GM18868 (cell line): ENCODE data around the gene CASZ1.

Source experiments
- ATAC-seq: cut with Tn5 transposase; IDR thresholded peaks from one replicate; pipeline ENCODE4 v1.9.1; 2021; ENCODE audit warnings: mild to moderate bottlenecking, moderate library complexity; ENCODE audit not compliant: unreplicated experiment

Gene CASZ1

GRCh38 chr1:10644307-10645128, 151.9 kb downstream of the CASZ1 start:
- ATAC-seq = no peak

- no peak for ATAC-seq
These were observed 152.7 kb downstream of the CASZ1 start for GRCh38 chr1:10643607-10644306.

- no peak for ATAC-seq
These were observed 153.9 kb downstream of the CASZ1 start for GRCh38 chr1:10642403-10643080.

- no peak for ATAC-seq
These were observed 154.5 kb downstream of the CASZ1 start for GRCh38 chr1:10641976-10642375.

- ATAC-seq = no peak
These were observed 155.4 kb downstream of the CASZ1 start for GRCh38 chr1:10640843-10641553.

- no peak for ATAC-seq
These were observed 156.5 kb downstream of the CASZ1 start for GRCh38 chr1:10639775-10640578.

GRCh38 chr1:10639011-10639774, 157.3 kb downstream of the CASZ1 start:
- ATAC-seq = no peak

DNA sequence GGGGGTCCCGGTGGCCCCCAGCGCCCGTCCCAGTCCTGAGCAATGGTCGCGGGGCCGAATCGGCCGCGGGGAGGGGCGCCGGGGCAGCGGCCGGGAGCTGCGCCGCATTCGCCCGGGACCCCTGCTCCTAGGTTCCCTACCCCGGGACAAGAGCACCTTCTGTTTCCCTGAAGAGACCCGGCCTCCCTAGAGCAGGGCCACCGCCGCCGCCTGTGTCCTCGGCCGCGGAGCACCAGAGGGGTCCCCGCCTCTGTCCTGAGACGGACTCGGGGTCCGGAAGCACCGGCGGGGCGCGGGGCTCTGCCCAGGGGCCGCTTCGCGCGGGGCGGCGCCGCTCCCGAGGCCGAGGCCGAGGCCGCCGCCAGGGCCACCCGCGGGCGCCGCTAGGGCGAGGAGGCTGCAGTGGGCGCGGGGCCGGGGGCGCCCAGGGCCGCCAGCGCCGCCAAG, 157.9 kb downstream of the CASZ1 start:
- ATAC-seq = no peak

- no peak for ATAC-seq
These were observed 158.4 kb downstream of the CASZ1 start for GRCh38 chr1:10637834-10638558.

DNA sequence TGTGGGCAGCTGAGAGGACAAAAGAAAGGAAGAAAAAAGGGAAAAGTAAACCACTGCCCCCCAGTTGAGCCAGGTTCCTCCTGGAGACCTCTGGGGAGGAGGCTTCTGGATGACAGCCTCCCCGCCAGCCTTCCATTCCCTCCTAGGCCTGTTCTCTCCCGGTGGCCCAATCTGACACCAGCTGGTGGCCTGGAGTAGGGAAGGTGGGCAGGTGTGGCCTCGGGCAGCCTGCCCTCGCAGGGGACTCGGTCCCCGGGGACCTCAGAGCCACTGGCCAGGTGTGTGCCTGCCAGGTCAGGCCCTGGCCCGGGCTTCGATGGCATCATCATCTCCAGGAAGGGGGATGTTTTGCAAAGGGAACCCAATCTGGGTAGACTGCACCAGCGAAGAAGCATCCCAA, 159.0 kb downstream of the CASZ1 start:
- no peak for ATAC-seq

DNA sequence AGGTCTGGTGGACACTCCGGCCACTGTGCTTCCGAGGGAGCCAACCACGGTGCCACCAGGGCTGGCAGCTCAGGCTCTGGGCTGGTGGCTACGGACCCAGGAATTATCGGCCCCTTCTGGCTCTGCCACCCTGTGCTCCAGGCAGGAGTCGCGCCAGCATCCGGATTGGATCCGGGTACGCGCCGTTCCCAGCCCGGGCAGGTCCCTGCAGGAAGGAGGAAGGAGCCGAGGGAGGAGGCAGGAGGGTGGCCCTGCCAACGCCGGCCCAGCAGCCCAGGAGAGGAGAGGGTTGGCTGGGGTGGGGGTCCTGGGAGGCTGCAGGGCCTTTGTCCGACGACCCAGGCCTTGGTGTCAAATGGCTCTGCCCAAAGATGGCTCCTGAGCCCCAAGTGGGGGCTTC, 160.5 kb downstream of the CASZ1 start:
- ATAC-seq = no peak

- ATAC-seq = no peak
These were observed 161.2 kb downstream of the CASZ1 start for GRCh38 chr1:10635085-10635896.

DNA sequence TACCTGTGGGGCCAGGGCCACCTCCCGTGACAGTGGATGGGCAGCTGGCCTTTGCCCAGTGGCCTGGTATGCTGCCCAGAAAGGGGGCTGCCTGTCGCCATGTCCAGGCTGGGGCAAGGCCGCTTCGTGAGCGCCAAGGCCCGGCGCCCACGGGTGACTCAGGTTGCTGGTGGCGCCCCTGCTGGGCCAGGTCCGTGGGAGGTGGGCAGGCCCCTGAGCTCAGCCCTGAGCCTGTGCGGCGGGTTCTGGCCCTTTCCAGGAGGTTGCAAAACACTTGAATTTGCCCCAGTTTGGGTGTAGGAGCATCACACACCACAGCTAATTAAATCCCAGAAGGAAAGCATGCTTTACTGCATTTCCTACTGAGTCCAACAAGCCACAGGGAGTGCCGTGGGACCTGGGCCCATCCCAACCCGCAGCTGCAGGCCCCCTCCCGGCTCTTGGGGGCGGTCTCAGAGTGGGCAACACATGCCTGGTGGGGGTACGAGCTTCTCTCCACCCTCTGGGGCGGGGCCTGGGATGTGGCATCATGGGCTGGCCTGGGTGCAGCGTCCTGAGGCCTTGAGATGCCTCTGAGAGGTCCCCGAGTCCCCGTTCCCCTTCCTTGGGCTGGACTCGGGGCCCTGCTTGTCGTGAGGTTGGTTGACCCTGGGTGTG, 161.9 kb downstream of the CASZ1 start:
- no peak for ATAC-seq

DNA sequence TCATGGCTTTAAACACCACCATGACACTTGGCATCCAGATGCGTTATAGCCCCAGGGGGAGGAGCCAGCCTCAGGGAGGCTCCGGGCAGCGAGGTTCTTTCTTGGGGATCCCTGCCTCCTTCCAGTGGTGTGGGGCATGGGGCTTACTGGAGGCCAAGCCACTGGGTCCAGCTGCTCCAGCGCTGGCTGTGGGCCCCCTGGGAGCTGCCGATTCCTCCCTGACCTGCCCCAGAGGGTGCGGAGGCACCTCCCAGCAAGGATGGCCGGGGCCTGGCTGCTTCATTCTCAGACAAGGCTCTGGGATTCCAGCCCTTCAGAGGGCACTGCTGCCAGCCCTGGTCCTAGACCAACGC, 162.4 kb downstream of the CASZ1 start:
- ATAC-seq = no peak

- no peak for ATAC-seq
These were observed 163.0 kb downstream of the CASZ1 start for GRCh38 chr1:10633416-10633815.

GRCh38 chr1:10632691-10633090, 163.8 kb downstream of the CASZ1 start:
- ATAC-seq = no peak

GRCh38 chr1:10631811-10632593, 164.4 kb downstream of the CASZ1 start:
- ATAC-seq = no peak
